SIG-M5 treated with dmso at 0.1 percent for 504 hours (cell line): Measurements from ENCODE around the gene HEPACAM2.
A peak's percentile ranks its signal among the peaks of the same experiment; 100 is the strongest.

ENCODE experiments used
- DNase-seq: peaks from one replicate; lab custom pipeline; 2025; ENCODE audit not compliant: unreplicated experiment; lab: John Stamatoyannopoulos, UW

Gene HEPACAM2

DNA sequence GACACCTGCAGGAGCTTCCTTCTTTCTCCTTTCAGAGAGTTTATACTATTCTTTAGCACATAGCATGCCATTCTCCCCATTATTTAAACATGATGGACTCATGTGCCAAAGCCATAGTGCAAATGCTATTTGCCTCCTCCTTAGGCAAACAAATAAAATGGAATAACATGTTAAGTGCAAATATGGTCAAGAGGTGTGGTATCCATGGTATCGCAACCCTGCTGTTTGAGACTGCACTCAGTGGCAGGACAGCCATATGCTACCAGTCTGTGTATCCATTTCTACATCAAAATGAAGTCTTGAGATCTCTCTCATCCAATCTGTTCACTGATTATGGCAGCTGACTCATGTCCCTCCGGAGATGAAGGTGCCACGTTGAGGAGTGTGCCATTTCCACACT lies 22.8 kb downstream of the HEPACAM2 start:
- no peak for DNase-seq

DNA sequence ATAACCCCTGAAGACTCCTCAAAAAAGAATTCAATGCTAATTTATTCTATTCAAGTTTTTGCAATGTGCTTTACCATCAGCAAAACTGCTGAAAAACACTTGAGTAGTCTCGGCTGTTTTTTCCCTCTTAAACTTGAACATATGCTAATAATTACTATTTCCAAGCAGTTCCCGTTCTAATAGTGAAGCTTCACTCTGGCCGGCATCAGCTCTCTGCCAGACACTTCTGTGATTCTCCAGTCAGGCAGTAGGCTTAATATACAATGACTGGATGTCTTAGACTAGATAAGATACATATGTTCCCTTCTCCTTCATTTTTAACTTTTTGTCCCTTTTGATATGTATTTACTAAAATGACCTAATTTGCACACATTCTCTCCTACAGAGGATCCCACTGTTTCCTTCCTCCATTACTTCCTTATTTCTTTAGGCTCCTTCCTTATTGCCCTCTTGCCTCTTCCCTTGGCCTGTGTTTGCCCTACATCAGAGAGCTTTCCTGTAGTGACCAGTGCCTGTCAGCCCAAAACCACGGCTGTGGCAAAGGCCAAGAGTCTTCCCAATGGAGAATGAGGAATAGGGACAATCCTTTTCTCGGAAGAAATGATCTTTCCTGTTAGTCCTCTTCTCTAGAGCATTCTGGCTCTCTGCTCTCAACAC lies 23.5 kb downstream of the HEPACAM2 start:
- no peak for DNase-seq

DNA sequence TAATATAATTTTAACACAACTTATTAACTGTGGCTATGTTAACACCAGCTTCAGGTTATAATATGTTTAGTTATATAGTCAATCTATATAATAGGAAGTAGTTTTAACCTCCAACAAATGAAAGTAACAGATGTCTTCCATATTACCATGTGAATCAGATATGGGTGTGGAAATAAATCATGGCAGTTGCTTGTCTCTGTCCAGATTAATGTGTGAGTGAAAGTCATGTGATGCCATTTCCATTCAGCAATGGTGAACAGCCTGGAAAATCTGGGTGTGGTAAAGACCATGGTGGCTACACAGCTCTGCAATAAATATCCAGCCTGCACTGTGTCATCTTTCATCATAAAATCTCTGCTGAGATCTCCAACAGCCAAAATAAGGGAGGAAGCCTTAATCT lies 27.8 kb downstream of the HEPACAM2 start:
- DNase-seq: no peak

DNA sequence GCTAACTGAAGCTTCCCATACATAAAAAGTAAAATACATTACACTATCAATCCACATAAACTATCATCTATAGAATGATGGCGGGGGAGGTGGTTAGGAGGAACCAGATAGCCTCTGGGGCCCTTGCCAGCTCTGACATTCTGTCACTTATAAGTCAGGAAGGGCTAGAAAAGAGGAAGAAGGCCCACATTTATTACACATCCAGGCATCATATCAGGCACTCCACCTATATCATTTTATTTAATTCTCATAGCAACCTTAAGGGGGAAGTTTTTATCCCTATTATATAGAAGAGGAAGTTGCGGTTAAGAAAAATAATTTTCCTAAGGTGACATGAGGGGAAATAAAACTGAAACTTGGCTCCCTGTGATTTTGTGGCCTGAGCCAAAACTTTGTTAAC lies 29.9 kb downstream of the HEPACAM2 start:
- DNase-seq: no peak

DNA sequence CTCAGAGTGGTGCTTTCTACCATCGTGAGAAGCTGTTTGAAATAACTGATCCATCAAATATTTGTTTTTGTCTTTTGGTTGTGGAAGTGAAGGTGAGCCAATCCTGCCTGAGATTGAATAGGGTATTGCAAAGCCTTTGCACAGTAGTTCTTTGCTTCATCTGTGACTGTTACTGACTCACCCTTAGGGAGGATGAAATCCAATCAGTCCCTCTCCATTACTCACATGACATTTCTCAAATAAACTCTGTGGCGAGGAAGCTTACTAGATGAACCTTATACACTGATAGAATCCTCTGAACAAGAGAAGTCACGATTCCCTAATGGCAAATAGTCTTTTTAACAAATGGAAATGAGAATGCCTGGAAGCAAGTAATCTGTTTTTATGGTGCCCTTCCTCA lies 31.9 kb downstream of the HEPACAM2 start:
- no peak for DNase-seq

DNA sequence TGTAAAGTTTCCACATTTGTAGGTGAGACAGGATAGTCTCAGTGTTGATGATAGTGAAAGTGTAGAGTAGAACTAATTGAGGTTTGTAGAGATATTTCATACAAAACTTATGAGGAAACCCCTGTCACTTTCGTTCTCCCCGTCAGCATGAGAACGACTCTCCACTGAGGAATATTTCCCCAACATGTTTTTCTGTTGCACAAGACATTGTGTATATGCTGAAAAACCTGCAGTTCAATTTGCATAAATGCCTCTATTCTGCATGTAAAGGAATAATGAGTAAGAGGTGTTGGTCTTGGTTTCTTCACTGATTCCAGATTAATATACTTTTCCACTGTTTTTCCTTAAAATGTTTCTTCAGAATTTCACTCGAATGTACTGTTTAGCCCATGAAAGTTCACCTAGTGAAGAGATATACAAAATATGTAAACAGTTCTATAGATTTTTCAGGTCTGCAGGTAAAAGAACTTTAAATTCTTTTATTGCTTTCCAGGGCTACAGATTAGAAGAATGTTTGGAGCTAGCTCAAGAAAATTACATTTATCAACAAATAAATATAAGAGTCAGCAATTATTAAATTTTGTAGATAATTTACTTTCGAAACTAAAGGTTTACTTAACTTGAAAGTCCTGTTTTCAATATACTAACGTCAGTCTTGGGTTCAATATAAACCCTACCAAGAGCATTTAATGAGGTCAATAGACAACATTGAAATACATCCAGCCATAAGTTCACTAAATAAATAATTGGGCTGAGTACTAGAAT lies 37.2 kb downstream of the HEPACAM2 start:
- DNase-seq: no peak

DNA sequence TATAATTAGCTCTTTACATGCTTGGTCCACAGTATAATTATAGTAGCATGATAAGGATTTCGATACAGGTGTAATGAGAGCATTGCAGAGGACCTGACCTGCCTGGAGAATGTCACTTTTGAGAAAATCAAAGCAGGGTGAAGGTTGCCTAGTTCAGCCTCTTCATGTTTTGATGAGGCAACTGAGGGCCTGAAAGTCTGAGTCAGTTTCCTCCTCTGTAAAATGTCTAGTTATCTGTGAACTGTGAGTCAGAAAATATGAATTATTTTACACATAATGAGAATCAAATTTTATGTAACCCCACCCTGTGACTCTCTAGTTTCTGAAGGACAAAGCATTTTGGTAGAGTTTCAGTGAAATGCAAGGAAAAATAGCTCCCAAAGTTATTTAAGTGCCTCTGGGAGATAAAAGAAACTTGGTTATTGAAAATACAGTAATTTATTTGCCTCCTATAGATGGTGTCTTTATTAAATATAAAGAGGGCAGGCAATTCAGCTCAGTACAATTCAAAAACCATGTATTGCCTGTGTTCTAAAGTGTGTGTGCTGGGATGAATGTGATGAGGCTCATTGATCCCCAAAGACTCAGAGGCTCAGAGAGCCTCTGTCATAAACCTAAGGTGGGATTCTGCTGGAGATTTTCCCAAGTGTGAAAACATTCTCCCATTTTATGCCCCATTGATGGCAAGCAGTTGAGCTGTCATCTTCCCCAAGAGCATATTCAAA lies 40.8 kb downstream of the HEPACAM2 start:
- no peak for DNase-seq

DNA sequence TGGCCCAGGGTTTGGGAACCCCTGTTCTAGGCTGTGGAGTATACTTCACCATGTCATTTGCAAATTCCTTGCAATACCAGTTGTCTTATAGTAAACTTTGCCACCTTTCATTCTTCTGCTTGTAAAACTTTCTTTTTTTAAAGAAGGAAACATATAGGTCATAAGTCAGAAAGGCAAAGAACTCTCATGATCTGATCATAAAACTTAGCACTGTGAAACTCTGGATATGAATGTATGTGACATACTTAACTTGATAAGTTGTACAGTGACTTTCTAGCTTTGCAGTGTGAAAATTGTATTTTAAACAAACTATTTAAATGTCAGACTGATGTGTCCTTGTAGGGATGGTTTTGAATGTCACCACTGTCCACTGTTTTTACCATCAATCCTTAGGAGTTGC lies 47.1 kb downstream of the HEPACAM2 start:
- DNase-seq: no peak

DNA sequence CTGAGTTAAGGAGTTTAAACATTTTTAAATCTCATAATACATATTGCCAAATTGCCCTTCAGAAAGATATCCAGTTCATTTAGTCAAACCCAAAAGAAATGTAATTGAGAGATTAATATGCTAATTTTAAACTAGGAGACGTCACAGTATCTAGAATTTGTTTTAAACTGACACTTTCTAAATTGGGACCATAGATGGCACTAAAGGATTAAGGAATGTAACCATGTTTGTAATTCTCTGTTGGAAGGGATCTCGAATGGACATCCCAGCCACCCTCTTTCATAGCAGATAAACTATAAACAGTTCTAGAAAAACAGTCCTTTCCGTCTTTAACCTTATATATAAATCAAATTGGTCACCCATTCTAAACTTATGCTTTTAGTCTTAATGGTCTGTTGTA lies 48.1 kb downstream of the HEPACAM2 start:
- DNase-seq: peak; percentile 19

DNA sequence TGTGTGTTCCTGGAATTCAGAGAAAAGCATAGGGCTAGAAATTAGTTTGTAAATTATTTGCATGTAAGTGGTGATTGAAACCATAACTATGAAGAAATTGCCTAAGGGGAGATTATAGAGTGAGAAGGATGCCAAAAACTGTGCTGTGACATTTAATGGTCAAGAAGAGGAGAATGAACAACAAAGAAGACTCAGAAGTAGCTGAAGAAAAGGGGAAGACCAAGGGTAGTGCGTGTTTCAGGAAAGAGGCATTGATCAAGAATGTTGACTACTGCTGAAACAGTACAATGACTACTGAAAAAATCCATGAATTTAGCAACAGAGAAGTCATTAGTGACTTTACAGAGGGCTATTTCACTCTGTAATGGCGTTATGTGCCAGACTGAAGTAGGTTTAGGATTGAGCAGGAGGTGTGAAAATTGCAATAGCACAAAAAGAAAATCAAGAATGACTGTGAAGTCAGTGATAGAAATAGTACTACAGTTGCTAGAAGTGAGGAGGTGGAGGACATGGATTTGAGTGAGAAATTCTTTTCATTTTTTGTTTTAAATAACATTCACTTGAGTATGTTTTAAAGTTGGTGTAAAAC lies 49.2 kb downstream of the HEPACAM2 start:
- no peak for DNase-seq

DNA sequence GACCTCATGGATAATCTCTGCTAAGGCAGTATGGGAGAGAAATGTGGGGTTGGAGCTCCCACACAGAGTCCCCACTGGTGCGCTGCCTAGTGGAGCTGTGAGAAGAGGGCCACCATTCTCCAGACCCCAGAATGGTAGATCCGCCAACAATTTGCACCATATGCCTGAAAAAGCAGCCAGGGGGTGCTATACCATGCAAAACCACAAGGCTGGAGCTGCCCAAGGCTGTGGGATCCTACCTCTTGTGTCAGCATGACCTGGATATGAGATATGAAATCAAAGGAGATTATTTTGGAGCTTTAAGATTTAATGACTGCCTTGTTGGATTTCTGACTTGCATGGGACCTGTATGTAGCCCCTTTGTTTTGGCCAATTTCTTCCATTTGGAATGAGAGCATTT lies 51.0 kb downstream of the HEPACAM2 start:
- no peak for DNase-seq

DNA sequence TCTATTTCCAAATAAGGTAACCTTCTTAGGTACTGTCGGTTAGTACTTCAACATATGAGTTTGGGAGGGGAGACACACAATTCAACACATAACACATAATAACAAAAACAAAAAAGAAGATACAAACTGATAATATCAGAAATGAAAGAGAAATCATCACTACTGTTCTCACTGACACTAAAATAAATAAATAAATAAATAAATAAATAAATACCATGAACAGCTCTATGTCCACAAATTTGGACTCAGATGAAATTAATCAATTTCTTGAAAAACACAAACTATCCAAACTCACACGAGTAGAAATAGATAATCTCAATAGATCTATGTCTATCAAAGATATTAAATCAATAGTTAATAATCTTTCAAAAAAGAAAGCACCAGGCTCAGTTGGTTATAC lies 53.6 kb downstream of the HEPACAM2 start:
- DNase-seq: no peak

DNA sequence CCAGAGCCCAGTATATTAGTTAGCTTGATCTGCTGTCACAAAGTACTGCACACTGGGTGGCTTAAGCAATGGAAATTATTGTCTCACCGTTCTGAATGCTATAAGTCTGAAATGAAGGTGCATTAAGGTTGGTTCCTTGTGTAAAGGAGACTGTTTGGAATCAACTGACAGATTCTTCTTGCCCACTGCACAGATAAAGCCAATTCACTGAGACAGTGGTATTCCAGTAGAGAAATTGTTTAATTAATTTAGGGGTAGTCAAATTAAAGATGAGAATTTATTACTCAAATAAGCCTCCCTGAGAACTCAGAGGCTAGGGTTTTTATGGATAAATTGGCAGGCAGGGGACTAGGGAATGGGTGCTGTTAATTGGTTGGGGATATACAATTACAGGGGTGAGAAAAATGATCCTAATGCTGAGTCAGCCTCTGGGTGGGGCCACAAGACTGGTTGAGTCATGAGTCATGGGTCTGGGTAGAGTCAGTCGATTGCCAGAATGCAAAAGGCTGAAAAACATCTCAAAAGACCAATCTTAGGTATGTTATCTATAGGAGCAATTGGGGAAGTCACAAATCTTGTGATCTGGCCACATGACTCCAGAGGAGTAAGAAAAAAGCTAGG lies 54.6 kb downstream of the HEPACAM2 start:
- DNase-seq: no peak

DNA sequence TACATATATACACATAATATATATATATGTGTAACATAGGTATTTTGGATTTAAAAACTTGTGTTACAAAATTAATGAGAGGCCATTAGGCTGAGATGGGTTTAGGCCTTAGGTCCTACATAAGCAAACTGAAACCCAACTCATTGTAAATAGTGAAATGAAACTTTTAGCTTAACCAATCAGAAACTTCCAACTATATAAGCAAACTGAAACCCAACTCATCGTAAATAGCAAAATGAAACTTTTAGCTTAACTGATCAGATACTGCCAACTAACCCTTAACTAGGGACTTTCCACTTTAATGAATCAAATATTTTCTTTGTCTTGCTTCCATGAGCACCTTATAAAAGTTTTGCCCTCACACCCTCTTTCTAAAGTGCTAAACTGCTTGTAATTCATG lies 60.8 kb downstream of the HEPACAM2 start:
- DNase-seq: peak; percentile 4

DNA sequence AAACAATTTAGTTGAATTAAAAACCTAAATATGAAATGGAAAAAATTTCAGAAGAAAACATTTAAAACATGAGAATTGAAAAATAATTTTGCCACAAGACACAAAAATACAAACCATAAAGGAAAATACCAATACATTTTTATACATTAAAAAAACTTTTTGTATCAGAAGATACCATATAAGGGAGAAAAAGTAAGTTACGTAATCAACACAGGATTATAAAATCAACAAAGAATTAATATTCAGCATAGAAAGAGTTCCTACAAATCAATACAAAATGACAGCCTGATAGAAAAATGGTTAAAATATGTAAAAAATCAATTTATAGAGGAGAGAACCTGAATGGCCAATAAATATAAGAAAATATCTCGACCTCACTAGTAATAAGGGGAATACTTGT lies 61.5 kb downstream of the HEPACAM2 start:
- no peak for DNase-seq

DNA sequence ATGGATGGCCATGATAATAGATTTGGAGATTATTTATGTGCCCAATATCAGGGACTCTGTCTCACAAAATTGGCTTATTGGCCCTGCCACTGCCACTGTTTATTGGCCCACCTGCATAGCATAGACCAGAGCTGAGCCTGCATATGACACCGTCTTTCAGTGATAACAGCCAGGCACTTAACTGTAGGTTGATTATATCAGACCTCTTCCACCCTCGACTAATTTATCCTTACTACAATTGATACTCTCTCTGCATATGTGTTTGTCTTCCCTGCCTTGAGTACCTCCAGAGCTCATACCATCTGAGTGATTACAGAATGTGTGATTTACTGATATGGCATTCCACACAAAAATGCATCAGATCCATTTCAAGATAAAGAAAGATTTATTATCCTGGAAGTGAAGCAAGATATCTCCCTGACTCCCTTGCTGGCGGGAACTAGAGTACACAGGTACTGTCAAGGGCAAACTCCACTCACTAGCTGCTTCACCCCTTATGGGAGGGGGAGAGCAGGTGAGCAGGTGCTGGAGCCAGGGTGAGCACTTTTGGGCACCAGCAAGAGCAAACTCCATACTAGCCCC lies 65.0 kb downstream of the HEPACAM2 start:
- no peak for DNase-seq

DNA sequence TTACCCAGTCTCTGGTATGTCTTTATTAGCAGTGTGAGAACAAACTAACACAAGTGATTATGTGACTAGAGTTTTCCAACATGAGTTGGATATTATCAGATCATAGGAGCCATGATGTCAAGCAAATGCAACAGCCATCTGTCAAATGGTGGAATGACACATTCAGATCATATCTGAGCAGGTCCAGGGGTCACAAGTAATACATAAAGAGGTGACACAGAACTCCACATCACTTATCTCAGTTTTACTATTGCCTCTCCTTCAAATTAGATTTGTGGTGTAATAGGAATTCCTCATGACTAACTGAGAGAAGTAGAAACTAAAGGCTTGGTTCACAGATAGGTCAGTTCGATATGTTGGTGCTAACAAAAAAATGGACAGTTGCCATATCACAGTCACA lies 65.9 kb downstream of the HEPACAM2 start:
- DNase-seq: no peak

DNA sequence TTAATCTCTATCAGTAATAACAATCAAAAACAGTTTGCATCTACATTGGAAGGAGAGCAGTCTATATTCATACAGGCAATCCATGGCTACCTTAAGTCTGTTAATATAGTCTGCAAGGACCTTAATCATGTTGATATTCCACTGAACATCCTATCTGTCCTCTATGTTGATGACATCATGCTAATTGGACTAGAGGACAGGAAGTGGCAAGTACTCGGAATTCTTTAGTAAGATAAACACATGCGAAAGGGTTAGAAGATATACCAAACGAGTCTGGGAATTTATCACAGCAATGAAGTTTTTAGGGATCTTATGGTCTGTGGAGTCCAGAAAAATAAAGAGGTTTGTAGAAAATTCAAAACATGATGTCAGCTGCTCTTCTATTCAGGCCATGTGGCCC lies 66.8 kb downstream of the HEPACAM2 start:
- DNase-seq: no peak

DNA sequence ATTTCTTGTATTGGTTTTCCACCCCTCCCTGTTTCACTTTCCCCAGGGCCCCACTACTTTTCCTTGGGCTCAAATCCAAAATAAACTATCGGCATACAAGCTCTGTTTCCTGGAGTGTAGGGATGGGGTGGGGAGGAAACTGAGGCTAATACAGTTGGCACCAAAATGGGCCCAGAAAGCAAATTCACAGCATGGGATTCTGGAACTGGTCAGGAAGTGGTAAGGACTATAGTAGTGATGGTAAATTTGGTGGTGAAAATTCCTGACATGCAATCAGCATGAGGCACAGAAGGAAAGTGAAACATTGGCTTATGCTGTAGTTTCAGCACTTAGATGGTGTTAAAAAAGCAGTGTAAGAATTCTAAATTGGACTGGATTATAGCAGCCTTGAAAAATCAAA lies 69.4 kb downstream of the HEPACAM2 start:
- DNase-seq: no peak

DNA sequence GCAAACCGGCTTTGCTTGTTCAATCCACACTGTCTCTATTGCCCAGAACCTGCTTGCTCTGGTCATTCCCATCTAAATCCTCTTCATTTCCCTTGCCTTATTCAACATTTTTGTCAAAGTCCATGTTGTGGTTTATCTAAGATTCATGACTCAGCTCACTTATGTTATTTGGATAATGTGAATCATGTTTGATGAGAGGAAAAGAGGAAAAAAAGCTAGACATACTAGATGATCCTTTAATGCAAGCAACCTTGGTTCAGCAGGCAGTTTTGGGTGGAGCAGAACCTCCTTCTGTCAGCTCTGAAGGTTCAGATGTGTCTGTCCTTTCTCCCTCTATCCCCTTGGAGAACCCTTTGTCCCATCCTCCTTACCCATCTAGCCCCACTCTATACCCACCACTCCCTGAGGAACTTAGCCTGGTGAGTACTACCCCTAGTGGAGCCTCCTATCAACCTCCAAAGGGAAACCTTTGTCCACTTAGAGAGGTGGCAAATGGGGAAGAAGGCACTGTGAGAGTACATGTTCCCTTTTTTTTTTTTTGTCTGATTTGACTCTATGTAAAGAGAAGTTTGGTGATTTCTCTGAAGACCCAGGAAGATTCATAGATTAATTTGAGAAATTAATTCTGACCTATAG lies 76.0 kb downstream of the HEPACAM2 start:
- DNase-seq: no peak

DNA sequence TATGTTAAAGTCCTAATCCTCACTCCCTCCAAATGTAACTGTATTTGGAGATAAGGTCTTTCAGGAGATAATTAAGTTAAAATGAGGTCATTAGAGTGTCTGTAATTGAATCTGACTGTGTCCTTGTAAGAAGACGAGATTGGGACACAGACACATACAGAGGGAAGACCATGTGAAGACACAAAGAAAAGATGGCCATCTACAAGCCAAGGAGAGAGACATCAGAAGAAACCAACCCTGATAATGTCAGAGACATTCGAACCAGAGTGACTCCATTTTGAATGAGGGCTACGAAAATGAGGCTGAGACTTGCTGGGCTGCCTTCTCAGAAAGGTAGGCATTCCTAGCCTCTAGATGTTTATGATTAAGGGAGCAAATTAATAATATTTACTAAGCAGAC lies 77.5 kb downstream of the HEPACAM2 start:
- DNase-seq: no peak
